ENCODE data around the gene RAD51B.

- no peak for TF ChIP-seq CTCF (IDR thresholded peaks at IDR 0.05; ENCODE audit: low read length)
- TF ChIP-seq EZH2phosphoT487 (IDR thresholded peaks at IDR 0.05; ENCODE audit: low read length) = no peak
Observed at GRCh38 chr14:68589447-68590200, 770.0 kb downstream of the RAD51B start.
